Endothelial cell of coronary artery (primary cell): ENCODE data around the gene USP17L28. TPM values are rescaled to one million over a fixed set of nuclear protein-coding genes. Genes with fewer than 3 reads are reported as not detected.

Experiments used
- total RNA-seq: library from RNA; depleted of rRNA; stranded (reverse); fragments of >200 nt; gene quantifications from 2 replicates; pipeline ENCODE4 v1.2.3, GENCODE V29; 2014

The USP17L28 gene
- total RNA-seq: not detected in 2 replicates

GRCh38 chr4:9348593-9348992 lies at the start of gene USP17L28:
Gene USP17L28 (plus strand): TSS chr4:9348893. CDS start chr4:9348893, 0 bp downstream.

GRCh38 chr4:9324865-9325264 lies 23.8 kb upstream of the USP17L28 start, which contains the start of gene USP17L24:
Gene USP17L24 (plus strand): TSS chr4:9325165. CDS start chr4:9325165, 0 bp downstream.

GRCh38 chr4:9329611-9330010 lies 19.1 kb upstream of the USP17L28 start, which contains the start of gene USP17L25:
Gene USP17L25 (plus strand): TSS chr4:9329911. CDS start chr4:9329911, 0 bp downstream.

GRCh38 chr4:9334358-9334757 lies 14.3 kb upstream of the USP17L28 start, which contains the start of gene USP17L26:
Gene USP17L26 (plus strand): TSS chr4:9334658. CDS start chr4:9334658, 0 bp downstream.

GRCh38 chr4:9339103-9339502 lies 9.6 kb upstream of the USP17L28 start, which contains the start of gene USP17L5:
Gene USP17L5 (plus strand): TSS chr4:9339403. CDS start chr4:9339403, 0 bp downstream.

GRCh38 chr4:9343848-9344247 lies 4.8 kb upstream of the USP17L28 start, which contains the start of gene USP17L27:
Gene USP17L27 (plus strand): TSS chr4:9344148. CDS start chr4:9344148, 0 bp downstream.

GRCh38 chr4:9353338-9353737 lies 4.6 kb downstream of the USP17L28 start, which contains the start of gene USP17L29:
Gene USP17L29 (plus strand): TSS chr4:9353638. CDS start chr4:9353638, 0 bp downstream.

GRCh38 chr4:9362829-9363228 lies 14.1 kb downstream of the USP17L28 start, which contains the start of gene USP17L30:
Gene USP17L30 (plus strand): TSS chr4:9363129. CDS start chr4:9363129, 0 bp downstream.

Other genes with a start within 250 kb of the USP17L28 start
- gene FAM90A26, start 178.5 kb upstream of the USP17L28 start, total RNA-seq: not detected in 2 replicates
- gene USP17L10, start 138.2 kb upstream of the USP17L28 start, total RNA-seq: not detected in 2 replicates
- gene USP17L11, start 133.5 kb upstream of the USP17L28 start, total RNA-seq: not detected in 2 replicates
- not detected in 2 replicates for gene USP17L12, start 128.7 kb upstream of the USP17L28 start, total RNA-seq
- not detected in 2 replicates for gene USP17L13, start 124.0 kb upstream of the USP17L28 start, total RNA-seq
- not detected in 2 replicates for gene USP17L15, start 114.5 kb upstream of the USP17L28 start, total RNA-seq
- not detected in 2 replicates for gene USP17L17, start 105.0 kb upstream of the USP17L28 start, total RNA-seq
- not detected in 2 replicates for gene USP17L18, start 100.3 kb upstream of the USP17L28 start, total RNA-seq
- not detected in 2 replicates for gene USP17L19, start 95.5 kb upstream of the USP17L28 start, total RNA-seq
- gene USP17L20, start 90.8 kb upstream of the USP17L28 start, total RNA-seq: not detected in 2 replicates
- gene USP17L21, start 86.0 kb upstream of the USP17L28 start, total RNA-seq: not detected in 2 replicates
- not detected in 2 replicates for gene USP17L22, start 81.3 kb upstream of the USP17L28 start, total RNA-seq
- gene USP17L24, start 23.7 kb upstream of the USP17L28 start, total RNA-seq: not detected in 2 replicates
- not detected in 2 replicates for gene USP17L25, start 19.0 kb upstream of the USP17L28 start, total RNA-seq
- not detected in 2 replicates for gene USP17L26, start 14.2 kb upstream of the USP17L28 start, total RNA-seq
- not detected in 2 replicates for gene USP17L5, start 9.5 kb upstream of the USP17L28 start, total RNA-seq
- not detected in 2 replicates for gene USP17L27, start 4.7 kb upstream of the USP17L28 start, total RNA-seq
- gene USP17L29, start 4.7 kb downstream of the USP17L28 start, total RNA-seq: not detected in 2 replicates
- gene USP17L30, start 14.2 kb downstream of the USP17L28 start, total RNA-seq: not detected in 2 replicates
- gene DEFB131A, start 95.5 kb downstream of the USP17L28 start, total RNA-seq: not detected in 2 replicates